Loucy (cell line): Measurements from ENCODE around the gene MPDZ.

Source experiments
- H2AFZ ChIP-seq: fragments of 200-600 bp; sonication (generic); 2 replicates; pipeline ENCODE4 v1.6.0; 2016; ENCODE audit warnings: antibody characterized with exemption, mild to moderate bottlenecking, low read length, moderate library complexity
- H3F3A ChIP-seq: fragments of 200-600 bp; 2 replicates; pipeline ENCODE4 v1.6.0; 2016; ENCODE audit warnings: antibody characterized with exemption, low read depth, mild to moderate bottlenecking
- H3K27me3 ChIP-seq: fragments of 200-600 bp; sonication (generic); 2 replicates; pipeline ENCODE4 v1.6.1; 2014; ENCODE audit warnings: low read length, mild to moderate bottlenecking; ENCODE audit not compliant: insufficient read depth, poor library complexity, severe bottlenecking
- H3K36me3 ChIP-seq: fragments of 200-600 bp; sonication (generic); 2 replicates; pipeline ENCODE4 v1.6.1; 2016; ENCODE audit warnings: low read length; ENCODE audit not compliant: insufficient read depth
- H3K4me1 ChIP-seq: fragments of 200-600 bp; sonication (generic); 2 replicates; pipeline ENCODE4 v1.5.1; 2014; ENCODE audit warnings: low read length, mild to moderate bottlenecking; ENCODE audit not compliant: insufficient read depth, poor library complexity, severe bottlenecking
- H3K4me2 ChIP-seq: fragments of 200-600 bp; sonication (generic); 2 replicates; pipeline ENCODE4 v1.6.0; 2014; ENCODE audit warnings: antibody characterized with exemption, low read length, low read depth, mild to moderate bottlenecking; ENCODE audit not compliant: poor library complexity, severe bottlenecking
- H3K4me3 ChIP-seq: fragments of 200-600 bp; sonication (generic); 2 replicates; pipeline ENCODE4 v1.5.1; 2014; ENCODE audit warnings: low read length, mild to moderate bottlenecking, mixed read lengths; ENCODE audit not compliant: poor library complexity, severe bottlenecking
- H3K79me2 ChIP-seq: fragments of 200-600 bp; sonication (generic); 2 replicates; pipeline ENCODE4 v1.6.1; 2014; ENCODE audit warnings: low read length; ENCODE audit not compliant: insufficient read depth
- H3K9ac ChIP-seq: fragments of 200-600 bp; sonication (generic); 2 replicates; pipeline ENCODE4 v1.6.0; 2014; ENCODE audit warnings: mild to moderate bottlenecking, low read depth, low read length, moderate library complexity; ENCODE audit not compliant: poor library complexity, severe bottlenecking
- H3K9me2 ChIP-seq: fragments of 200-600 bp; sonication (generic); replicated peaks from 2 replicates; pipeline ENCODE4 v1.6.1; 2016; ENCODE audit warnings: low read depth, low read length, mixed read lengths
- H3K9me3 ChIP-seq: fragments of 200-600 bp; sonication (generic); 2 replicates; pipeline ENCODE4 v1.6.1; 2014; ENCODE audit warnings: mild to moderate bottlenecking, antibody characterized with exemption, low read length, low read depth; ENCODE audit not compliant: insufficient read depth
- H4K20me1 ChIP-seq: fragments of 200-600 bp; sonication (generic); 2 replicates; pipeline ENCODE4 v1.6.0; 2014; ENCODE audit warnings: antibody characterized with exemption, low read length, mild to moderate bottlenecking; ENCODE audit not compliant: insufficient read depth, poor library complexity, severe bottlenecking
- CTCF ChIP-seq: fragments of 200-600 bp; sonication (generic); conservative IDR thresholded peaks from 2 replicates; pipeline ENCODE4 v1.5.1; 2014; ENCODE audit warnings: mild to moderate bottlenecking, antibody characterized with exemption, low read length
- EZH2phosphoT487 ChIP-seq: fragments of 200-600 bp; IDR thresholded peaks from 2 replicates; pipeline ENCODE4 v1.6.1; 2018; ENCODE audit warnings: antibody characterized with exemption, mild to moderate bottlenecking, moderate library complexity, borderline replicate concordance

Gene MPDZ

GRCh38 chr9:13263511-13263910, 16.0 kb downstream of the MPDZ start:
- H3K4me1 ChIP-seq, result no peaks in the 10 kb centered on the region
- H4K20me1 ChIP-seq, result no peaks in the 10 kb centered on the region
- 0 out of 2 replicates have a peak, but pooled peaks cover 3% of the 10 kb centered on the region for H3K9me2 ChIP-seq
- no peaks in the 10 kb centered on the region for H3K27me3 ChIP-seq
- H3K9ac ChIP-seq, result no peak overlapping the region
- no peaks in the 10 kb centered on the region for H3K9me3 ChIP-seq
- no peaks in the 10 kb centered on the region for H3K36me3 ChIP-seq
- no peak overlapping the region for H3K4me2 ChIP-seq
- no peak overlapping the region for H2AFZ ChIP-seq
- H3K4me3 ChIP-seq, result no peak overlapping the region
- H3K79me2 ChIP-seq, result no peaks in the 10 kb centered on the region
- no peak for TF ChIP-seq EZH2phosphoT487
- TF ChIP-seq CTCF, result no peak
- H3F3A ChIP-seq, result no peaks in the 10 kb centered on the region

- Histone ChIP-seq H3K27me3 (no peaks in the 10 kb centered on the region), H4K20me1 (no peaks in the 10 kb centered on the region), H3K9me3 (no peaks in the 10 kb centered on the region), H3K9ac (no peak overlapping the region), H3K4me3 (no peak overlapping the region), H3K79me2 (no peaks in the 10 kb centered on the region), H3K9me2 (no peaks in the 10 kb centered on the region), H3F3A (no peaks in the 10 kb centered on the region), H2AFZ (no peak overlapping the region), H3K4me1 (no peaks in the 10 kb centered on the region), H3K4me2 (no peak overlapping the region), H3K36me3 (no peaks in the 10 kb centered on the region)
- TF ChIP-seq EZH2phosphoT487 (no peak), CTCF (no peak)
Measured at GRCh38 chr9:13252852-13253251, 26.6 kb downstream of the MPDZ start.

GRCh38 chr9:13244181-13244580, 35.3 kb downstream of the MPDZ start:
- no peak overlapping the region for H3K4me3 ChIP-seq
- H4K20me1 ChIP-seq, result no peaks in the 10 kb centered on the region
- no peak for TF ChIP-seq CTCF
- TF ChIP-seq EZH2phosphoT487, result no peak
- H2AFZ ChIP-seq, result no peak overlapping the region
- no peak overlapping the region for H3K4me2 ChIP-seq
- no peak overlapping the region for H3K9ac ChIP-seq
- no peaks in the 10 kb centered on the region for H3K27me3 ChIP-seq
- no peaks in the 10 kb centered on the region for H3F3A ChIP-seq
- H3K36me3 ChIP-seq, result no peaks in the 10 kb centered on the region
- H3K79me2 ChIP-seq, result no peaks in the 10 kb centered on the region
- H3K9me2 ChIP-seq, result no peaks in the 10 kb centered on the region
- H3K9me3 ChIP-seq, result no peaks in the 10 kb centered on the region
- H3K4me1 ChIP-seq, result no peaks in the 10 kb centered on the region
